NCI-H526 treated with DMSO at 0.1 percent for 48 hours (cell line): ENCODE measurements around the gene EPB41.
A peak's percentile ranks its signal among the peaks of the same experiment; 100 is the strongest.
"Not testable (repeated sequence)": the region's sequence is repeated elsewhere in the genome, so short reads cannot be mapped to it uniquely, and the experiment has no call there.

Experiments used
- DNase-seq: peaks from one replicate; lab custom pipeline; 2025; lab: John Stamatoyannopoulos, UW

Gene EPB41

DNA sequence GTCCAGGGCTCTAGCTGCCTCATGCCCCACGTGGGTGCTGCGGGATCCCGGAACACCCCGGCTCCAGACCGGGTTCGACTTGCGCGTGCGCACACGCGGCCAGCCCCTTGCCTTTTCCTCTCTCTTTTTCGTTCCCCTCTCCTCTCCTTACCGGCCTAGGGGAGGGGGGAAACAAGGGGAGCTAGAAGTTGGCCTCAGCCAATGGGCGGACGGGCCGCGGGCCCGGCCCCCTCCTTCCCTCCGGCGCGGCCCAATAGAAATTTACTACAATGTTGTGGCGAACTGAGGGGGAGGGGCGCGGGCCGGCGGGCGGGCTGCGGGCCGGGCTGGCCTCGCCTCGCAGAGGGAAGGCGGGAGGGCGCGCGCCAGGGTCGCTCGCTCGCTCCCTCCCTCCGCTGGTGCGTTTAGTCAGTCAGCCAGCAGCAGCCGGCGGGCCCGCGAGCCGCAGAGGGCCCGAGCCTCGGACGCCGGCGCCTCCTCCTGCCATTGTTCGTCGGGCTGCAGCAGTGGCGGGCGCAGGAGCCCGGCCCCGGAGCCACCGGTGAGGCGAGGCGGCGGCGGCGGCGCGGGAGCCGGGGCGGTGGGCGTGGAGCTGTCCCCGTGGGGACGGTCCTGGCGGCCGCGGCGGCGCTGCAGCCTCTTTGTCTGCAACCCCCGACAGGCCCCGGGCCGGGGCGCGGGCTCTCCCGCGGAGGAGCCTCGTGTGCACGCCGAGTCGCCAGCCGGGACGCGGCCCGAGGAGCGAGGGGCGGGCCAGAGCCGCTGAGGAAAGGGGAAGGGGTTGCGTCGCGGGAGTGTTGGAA, at the start of gene EPB41:
Gene EPB41, plus strand, starts transcription at position 342 of the 803 bp plus-strand sequence. CDS start 72,869 bp downstream, outside the sequence.
- peak; percentile 96 for DNase-seq

DNA sequence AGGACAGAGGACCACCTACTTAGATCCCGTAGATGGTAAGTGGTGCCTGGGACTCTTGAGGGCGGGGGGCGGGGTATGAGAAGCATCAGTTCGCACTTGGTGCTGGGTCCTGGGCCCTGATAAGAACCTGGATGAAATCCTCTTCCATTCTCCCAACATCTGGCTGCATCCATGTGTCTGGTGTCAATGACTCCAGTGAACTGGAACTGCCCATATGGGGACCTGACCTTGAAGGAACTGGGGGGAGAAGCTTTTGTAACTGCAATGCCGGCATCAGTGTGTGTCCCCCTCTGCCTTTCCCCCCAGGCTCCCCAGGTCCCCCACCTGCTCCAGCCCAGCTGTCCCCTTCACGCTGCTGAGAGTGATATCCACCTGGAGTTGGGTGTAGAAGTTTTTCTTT, 49.7 kb upstream of the EPB41 start:
- DNase-seq, result no peak

DNA sequence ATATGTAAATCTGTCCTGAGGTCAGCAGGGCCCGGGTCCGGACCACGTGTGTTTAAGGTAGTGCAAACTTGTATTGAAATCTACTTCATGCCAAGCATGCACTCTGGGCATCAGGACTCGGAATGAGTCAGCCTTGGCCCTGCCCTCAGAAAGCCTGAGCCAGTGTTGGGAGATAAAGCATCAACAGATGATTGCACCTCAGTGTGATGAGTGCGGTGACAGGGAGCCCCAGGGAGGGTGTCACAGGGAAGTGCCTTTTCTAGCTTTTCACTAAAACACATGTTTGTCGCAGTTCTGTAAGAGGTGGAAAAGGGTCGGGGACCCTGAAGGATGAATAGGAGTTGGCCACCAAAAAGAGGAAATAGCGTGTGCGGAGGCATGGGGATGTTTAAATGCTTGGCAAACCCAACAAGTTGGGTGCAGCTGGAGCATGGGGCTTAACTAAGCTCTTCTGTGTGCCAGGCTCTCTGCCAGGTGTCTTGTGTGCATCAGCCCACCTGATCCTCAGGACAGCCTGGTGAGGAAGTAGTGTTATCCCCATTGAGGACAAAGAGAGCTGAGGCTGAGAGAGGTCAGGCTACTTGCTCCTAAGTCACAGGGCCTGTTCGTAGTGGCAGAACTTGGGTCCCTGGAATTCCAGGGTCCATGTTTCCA, 48.2 kb upstream of the EPB41 start:
- DNase-seq, result no peak

DNA sequence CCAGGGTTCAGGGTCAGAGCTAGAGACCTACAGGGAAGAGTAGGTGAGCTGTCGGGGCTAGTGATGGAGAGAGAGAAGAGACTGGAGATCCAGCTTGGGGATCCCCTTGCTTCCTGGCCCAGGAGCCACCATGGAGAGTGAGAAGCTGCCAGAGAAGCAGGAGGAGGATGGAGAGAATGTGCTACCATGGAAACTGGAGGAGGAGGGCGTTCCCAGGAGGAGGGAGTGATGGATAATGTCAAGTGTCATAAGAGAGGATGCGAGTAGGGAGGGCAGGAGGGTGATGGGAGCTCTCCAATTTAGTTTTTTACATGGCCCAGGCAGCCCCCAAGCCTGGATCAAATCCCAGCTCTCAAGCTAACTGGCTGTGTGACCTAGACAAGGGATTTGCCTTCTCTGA, 46.5 kb upstream of the EPB41 start:
- no peak for DNase-seq

DNA sequence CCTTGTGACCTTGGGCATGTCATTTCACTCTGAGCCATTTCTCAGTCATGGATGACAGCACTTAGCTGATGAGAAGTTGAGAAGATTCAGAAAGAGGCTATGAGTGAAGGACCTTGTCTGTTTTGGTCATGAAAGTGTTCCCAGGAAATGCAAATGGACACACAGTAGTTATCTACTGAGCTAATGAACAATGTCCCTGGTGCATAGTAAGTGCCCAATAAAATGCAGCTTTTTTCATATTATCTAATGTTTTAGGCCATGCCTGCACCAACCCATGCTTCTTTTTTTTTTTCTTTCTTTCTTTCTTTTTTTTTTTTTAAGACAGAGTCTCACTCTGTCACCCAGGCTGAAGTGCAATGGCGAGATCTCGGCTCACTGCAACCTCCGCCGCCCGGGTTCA, 44.4 kb upstream of the EPB41 start:
- no peak for DNase-seq

DNA sequence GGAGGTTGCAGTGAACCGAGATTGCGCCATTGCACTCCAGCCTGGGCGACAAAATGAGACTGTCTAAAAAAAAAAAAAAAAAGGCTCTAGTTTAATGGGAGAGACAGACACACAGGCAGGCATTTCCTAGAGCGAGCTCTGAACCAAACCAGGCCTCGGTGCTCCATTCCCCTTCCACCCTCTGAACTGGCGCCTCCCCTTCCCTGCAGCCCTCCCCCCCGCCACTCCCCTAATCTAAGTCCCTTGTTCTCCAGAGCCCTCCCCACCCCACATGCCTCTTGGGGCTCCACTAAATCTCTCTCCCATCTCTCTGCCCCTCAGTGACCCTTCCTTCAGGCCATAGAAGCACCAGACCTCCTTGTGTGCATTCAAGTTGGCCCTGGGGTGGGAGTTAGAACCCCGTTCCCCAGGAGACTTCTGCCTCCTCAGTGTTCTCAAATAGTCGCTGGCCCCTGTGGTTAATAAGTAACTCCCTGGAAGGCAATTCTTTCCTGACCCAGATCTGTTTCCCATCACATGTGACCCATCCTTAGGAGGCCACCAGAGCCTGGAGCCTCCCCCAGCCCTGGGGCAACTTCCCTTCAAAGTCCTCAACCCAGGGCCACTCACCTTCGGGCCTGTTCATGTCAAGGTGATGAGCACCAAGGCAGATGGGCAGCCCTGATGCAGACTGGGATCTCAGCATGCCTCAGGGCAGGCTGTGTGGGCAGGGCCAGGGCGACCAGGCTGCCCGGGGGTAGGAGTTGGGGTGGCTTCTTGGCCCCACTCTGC, 42.6 kb upstream of the EPB41 start:
- DNase-seq, result no peak

DNA sequence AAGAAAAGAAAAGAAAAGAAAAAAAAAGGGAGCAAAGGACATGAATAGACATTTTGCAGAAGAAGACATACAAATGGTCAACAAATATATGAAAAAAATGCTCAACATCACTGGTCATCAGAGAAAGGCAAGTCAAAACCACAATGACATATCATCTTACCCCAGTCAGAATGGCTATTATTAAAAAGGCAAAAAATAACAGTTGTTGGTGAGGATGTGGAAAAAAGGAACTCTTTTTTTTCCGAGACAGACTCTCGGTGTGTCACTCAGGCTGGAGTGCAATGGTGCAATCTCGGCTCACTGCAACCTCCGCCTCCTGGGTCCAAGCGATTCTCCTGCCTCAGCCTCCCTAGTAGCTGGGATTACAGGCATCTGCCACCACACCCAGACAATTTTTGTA, 39.2 kb upstream of the EPB41 start:
- not testable (repeated sequence) for DNase-seq

DNA sequence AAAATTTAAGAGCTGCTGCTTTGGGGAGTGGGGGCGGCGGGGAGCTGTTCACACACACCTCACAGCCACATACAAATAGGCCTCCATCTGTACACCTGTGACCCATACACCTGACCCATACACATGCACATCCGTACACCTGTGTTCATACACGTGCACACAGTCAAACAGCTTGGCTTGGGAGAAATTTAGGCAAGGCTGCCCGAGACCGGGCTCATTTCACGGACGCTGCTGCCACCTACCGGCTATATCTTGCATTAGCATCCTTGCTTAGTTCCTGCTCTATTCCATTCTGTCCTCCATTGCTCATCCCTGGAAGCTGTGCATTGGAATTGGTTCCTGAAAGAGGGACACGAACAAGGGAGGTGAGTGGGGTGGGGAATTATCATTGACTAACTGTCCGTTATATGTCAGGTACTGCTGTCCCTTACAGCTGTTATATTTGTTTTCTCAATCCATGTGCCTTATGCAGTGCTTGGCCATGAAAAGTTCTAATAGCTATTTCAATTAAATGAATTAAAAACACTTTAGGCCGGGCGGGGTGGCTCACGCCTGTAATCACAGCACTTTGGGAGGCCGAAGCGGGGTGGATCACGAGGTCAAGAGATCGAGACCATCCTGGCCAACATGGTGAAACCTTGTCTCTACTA, 37.1 kb upstream of the EPB41 start:
- peak; percentile 77 for DNase-seq

DNA sequence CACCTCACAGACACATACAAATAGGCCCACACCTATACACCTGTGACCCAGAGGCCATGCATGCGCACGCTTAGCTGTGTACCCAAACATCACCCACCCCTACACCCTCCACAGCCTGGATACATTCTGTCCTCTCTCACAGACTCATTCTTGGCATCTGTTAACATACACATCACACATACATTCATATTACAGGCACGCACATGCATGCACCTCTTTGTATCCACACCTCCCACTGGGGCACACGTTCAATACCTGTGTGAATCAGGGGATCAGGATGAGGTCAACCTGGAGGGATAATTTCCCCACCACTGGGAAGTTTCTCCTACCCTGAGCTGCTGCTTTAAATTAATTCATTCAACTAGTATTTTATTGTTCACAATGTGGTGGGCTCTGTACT, 35.6 kb upstream of the EPB41 start:
- DNase-seq, result no peak

DNA sequence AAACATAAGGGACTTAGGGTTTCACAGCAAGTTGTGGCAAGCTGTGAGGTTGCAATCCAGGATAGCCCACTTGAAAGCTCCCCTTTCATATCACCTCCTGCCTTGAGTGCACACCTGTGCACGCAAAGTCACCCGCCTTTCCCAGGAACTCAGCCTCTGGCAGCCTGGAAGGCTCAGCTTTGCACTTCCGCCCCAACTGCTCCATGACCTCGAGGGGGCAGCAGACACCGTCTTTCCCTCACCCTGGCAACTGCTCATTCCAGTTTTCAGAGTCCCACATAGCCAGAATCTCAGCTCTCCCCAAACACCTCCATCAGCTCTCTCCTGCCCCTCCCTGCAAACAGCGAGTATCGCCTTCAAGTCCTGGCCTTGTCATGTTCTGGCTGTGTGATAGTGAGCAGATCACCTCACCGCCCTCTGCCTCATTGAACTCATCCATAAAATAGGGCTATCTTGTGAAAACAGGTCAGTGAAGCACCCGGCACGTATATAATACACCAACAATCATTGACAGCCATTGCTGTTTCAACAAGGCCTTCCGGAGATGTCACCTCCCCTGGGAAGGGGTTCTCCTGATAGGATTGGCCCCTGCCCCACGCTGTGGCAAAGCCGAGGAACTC, 32.2 kb upstream of the EPB41 start:
- DNase-seq, result peak; percentile 84

DNA sequence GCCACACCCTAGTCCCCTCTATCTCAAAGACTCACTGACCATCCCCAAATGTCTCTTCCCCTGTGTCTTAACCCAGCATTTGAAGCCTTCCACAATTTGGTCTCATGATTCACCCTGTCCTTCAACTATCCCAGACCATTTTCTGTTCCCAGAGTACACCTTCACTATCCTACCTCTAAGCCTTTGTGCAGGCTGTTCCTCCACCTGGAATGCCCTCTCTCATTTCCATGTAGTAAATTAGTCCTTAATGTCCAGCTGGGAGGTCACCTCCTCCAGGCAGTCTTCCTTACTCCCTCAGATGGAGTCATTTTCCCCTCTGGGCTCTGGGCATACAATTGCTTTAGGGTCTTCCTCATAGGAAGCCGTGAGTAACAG, 31.1 kb upstream of the EPB41 start:
- no peak for DNase-seq

DNA sequence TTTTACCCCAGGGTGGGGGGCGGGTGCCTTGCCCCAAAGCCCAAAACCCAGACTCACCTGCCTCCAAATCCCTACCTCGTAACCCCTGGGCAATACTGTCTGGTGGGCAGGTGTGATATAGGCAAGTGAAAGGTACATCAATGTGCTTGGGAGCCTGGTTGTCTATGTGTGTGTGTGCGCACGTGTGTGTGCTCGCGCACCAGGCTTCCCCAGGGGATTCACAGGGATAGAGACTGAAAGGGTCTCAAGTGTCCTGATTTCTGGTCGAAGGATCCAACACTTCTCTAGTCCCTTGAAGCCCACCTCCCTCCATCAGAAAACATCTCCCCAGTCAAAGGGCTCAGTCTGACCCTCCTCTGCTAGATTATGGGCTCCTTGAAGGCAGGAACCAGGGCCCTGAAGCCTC, 28.9 kb upstream of the EPB41 start:
- DNase-seq, result no peak

DNA sequence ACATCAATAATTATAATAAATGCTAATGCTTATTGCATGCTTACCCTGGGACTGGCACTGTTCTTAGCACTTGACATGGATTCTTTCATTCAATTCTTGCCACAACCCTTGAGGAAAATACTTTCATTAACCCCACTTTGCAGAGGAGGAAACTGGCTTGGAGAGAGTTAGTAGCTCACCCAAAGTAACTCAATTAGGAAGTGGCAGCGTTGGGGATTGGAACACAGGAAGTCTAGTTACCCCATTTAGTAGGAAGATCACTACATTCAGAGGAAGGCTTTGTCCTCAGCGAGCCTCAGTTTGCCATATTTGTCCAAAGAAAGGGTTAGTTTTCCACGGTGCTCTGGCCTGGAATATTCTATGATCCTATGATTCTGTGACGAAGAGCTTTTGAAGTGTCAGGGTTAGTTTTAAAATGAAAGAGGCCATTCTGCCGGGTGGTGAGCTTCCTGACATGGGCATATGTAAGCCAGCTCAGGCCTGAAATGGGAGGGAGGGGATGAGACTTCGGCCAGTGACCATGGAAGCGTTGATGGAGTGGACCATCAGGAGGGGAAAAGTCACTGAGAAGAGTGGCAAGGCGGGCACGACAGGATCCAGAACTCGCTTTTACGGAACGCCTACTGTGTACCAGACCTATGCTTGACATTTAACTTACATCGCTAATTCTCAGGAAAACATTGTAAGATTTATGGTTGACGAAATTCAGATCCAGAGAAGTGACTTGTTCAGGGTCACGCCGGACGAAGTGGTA, 28.2 kb upstream of the EPB41 start:
- no peak for DNase-seq

DNA sequence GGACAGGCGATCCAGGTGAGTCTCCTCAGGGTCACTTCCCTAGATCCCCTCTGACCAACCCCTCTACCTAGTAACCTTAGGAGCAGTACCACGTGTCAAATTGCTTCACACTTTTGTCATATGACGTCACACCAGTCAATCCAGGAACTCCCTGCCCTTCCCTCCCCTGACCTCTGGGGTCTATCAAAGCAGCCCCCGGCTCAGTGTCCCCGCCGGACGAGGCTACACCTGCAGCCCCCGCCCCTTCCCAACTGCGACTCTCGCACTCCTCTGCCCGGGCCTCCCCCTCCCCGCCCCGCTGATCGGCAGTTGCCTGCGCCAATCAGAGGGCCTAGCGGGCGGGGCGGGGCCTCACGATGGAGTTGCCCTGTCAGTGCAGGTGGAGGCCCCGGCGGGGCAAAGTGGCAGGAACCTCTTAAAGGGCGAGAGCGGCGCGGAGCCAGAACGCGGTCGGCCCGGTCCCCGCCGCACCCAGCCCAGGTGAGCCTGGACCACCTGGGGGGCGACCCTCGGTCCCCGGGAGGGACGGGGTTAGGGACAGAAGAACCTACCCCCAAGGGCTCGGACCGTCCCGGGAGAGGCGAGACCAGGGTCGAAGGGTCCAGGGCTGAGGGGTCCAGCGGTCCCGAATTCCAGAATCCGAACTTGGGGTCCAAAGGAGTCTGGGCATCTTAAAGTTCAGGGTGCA, 27.5 kb upstream of the EPB41 start:
- DNase-seq, result peak; percentile 61

DNA sequence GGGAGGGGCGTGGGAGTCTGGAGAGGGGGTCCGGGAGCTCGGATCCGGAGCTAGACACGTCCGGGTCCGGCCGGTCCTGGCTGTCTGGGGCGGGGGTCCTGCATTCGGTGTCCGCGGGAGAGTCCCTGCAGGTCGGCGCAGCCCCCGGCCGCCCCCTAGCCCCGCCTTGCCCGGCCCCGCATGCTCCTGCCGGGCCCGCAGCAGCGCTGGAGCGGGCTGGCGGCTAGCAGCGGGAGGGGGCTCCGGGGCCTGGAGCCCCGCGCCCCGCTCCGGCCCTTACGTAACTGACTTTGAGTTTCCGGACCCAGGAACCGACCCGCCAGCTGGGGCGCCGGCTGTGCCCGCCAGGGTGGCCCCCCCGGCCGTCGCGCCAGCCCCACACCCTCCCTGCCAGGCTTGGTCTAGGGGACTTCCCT, 26.9 kb upstream of the EPB41 start:
- no peak for DNase-seq

DNA sequence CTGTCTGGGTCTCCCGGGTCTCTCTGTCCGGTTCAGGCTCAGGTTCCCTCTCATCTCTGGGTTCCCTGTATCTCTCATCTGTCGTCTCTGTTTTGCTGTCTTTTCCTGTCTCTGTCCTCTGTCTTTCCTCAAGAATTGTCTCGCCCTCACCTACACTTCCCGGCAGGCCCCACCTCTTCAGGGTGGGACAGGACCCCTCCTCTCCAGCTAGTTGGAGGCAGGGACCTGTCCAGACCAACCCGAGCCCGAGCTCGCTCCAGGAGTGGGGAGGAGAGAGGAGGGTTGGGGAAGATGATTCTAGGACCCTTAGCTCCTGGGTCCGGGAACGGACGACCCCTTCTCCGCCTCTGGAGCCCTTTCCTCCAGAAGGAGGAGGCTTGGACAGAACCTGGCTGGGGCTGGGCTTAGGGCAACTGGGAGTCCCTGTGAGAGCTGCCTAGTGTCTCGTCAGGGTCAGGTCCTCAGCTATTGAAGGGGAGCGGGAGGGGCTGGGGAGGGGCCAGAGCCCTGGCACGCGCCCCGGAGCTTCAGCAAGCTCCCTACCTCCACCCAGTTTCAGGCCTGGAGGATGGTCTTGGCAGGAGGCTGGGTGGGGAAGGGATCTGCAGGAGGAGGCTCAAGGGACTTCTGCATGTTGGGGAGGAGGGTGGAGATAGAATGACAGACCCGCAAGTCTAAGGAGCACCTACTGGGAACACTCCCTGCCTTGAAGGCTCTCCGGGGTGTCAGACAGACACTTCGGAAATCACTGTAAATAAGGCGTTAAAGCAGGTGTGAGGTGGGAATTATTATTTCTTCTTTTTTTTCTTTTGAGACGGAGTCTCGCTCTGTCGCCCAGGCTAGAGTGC, 26.3 kb upstream of the EPB41 start:
- no peak for DNase-seq

DNA sequence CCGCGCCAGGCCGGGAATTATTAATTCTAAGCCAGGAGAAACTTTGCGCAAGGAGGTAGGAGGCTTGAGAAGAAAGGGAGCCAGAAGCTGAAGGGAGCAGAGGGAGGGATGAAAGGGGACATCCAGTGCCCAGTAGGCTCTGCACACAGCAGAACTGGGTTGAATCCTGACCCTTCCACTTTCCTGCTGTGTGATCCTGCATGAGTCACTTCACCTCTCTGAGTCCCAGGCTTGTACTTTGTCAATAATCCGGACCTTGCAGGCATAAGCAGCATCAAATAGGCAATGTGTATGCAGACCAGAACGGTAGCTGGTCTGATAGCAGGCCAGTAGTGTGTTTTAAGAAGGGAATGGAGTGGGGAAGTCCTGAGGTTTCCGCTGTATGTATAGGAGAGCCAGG, 25.5 kb upstream of the EPB41 start:
- DNase-seq, result no peak

DNA sequence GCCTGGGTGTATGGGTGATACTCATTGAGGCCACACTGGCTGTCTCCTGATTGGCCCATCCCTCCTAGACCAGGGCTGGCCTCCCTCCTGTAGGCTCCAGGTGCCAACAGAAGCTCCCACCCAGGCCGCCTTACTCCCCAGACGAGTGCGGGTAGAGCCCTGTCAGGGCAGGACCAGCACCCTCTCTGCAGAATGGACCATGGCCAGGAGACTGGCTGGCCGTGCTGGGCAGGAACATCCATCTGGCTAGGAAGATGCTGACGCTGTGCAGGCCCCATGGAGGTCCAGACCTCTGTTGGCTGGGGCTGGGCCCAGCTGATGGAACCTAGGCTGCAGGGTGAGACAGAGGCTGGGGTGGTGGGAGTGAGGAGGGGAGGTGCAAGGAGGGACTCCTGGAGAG, 25.0 kb upstream of the EPB41 start:
- DNase-seq, result no peak

DNA sequence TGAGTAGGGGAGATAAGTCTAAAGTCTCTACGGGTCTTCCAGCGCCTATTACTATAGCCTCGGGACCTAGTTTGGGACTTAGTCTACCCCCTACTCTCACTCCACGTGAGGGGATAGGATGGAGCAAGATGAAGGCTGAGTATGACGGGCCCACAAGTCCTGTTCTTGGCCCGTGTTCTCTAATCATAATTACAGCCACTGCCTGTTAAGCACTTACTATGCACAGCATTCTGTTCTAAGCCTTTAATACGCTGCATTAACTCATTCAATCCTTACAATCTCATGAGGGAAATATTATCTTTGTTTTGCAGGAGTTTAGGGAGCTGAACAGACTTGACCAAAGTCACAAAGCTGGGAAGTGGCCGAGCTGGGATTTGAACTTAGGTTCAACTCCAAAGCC, 23.9 kb upstream of the EPB41 start:
- no peak for DNase-seq

DNA sequence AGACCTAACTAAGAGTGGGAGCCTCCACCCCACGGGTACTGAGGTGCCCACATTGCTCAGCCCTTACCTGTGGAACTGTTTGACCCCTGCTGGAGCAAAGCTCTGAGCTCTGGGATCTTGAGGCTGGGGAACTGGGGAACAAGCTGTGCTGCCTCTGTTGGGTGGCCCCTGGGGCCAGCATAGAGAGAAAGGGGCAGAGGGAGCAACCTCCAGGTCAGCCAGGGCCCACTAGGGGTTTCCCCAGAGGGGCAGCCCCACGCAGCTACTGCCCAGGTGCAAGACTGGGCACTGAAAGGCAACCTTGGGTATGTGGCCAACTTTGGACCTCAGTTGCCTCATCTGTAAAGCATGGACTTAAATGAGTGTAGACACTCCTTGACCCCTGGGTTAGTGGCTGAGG, 23.5 kb upstream of the EPB41 start:
- DNase-seq, result no peak
